GM18505 (cell line): ENCODE data around the gene CCDC184.

ENCODE experiments used
- ATAC-seq: cut with Tn5 transposase; IDR thresholded peaks from one replicate; pipeline ENCODE4 v1.9.1; 2021; ENCODE audit not compliant: unreplicated experiment
- POLR2A ChIP-seq: IDR thresholded peaks from 4 replicates; pipeline ENCODE4 v1.6.1; 2011; ENCODE audit warnings: borderline replicate concordance; ENCODE audit not compliant: insufficient read depth, insufficient read length; ENCODE audit errors: extremely low read depth

CCDC184 gene

DNA sequence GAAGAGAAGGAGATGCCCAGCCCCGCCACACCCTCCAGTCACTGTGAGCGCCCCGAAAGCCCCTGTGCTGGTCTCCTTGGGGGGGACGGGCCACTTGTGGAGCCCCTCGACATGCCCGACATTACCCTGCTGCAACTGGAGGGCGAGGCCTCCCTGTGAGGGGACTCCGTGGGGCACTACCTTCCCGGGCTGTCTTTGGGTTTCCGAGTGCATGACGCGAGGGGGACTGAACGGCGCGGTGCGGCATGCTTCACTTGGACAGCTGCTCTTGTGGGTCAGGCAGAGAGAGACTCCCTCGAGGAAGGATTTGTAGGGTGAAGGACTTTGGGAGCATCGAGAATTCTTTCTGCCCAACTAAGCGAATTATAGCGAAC, 1.1 kb downstream of the CCDC184 start:
- no peak for TF ChIP-seq POLR2A

GRCh38 chr12:48185181-48185919, 1.9 kb downstream of the CCDC184 start:
- no peak for ATAC-seq
- no peak for TF ChIP-seq POLR2A

More for the DNA sequence above, 1.1 kb downstream of the CCDC184 start:
- ATAC-seq: no peak

GRCh38 chr12:48187916-48188695, 4.7 kb downstream of the CCDC184 start:
- no peak for TF ChIP-seq POLR2A
- no peak for ATAC-seq

DNA sequence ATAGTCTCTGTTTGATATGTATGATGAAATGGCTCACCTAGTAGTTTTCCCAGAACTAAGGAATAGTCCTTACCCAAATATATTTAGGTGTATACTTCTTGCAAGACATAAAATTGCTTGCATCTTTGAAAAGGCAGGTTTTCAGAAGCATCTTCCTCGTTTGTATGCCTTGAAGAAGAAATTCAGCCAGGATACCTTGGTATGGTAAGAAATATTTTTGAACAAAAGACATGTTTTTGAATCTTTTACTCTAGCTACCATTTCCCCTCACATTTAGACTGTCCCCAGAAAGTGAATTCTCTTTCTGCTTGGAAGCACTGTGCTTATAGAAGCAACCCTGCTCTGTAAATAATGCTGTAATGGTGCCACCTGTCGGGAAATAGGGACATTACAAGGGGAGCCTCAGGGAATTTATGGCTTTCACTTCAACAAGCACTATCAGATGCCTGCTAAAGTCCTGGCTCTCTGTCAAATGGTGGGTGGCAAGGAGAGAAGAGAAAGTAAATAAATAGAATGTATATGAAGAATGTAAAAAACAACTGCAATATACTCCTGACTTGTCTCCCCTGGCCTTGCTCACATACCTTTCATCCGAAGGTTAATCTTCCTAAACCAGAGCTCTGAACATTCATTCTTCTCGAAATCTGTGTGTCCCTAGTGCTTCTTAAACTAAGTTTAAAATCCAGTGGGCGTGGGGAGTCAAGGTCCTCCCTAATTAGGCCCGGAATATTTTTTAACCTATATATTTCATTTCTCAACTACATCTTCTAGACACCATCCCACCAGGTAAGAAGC, 6.1 kb downstream of the CCDC184 start:
- no peak for ATAC-seq
- TF ChIP-seq POLR2A: no peak

DNA sequence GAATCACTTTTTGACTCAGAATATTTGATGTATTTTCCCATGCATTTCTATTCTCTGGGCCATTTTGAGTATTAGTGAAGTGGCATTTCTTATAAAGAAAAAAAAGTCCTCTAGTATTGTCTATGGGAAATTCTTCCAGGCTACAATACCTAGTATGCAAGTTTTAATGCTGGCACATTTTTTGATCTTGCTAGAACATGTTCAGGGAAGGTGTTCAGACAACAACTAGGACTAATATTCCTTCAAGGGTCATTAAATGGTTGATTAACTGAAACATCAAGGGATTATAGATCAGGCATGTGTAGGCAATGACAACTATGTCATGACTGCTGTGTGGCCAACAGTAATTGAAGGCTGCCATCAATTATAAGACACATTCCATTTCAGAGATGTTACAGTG, 7.7 kb downstream of the CCDC184 start:
- no peak for ATAC-seq
- no peak for TF ChIP-seq POLR2A

GRCh38 chr12:48192861-48193260, 9.4 kb downstream of the CCDC184 start:
- no peak for ATAC-seq
- no peak for TF ChIP-seq POLR2A

DNA sequence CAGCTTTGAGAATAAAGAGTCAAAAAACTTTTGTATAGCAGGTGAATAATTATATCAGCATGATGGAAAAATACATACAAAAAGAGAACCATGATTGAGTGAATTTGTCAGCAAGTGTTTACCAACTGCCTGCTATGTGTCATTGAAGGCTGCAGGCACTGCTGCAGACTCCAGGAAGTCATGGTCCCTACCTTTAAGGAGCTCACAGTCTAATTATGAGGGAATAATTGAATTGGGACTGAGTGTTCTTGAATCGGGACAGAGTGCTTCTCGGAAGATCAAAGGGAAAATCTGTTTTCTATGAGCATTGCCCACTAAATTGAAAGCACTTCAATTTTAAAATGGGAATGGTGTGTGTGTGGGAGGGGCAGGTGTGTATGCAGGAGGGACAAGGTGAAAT, 10.2 kb downstream of the CCDC184 start:
- TF ChIP-seq POLR2A: no peak
- ATAC-seq: no peak

GRCh38 chr12:48194799-48195201, 11.4 kb downstream of the CCDC184 start:
- TF ChIP-seq POLR2A: no peak
- ATAC-seq: no peak

GRCh38 chr12:48197549-48197970, 14.1 kb downstream of the CCDC184 start:
- TF ChIP-seq POLR2A: no peak
- peak; percentile 20 for ATAC-seq

- TF ChIP-seq POLR2A: peak; percentile 97
- ATAC-seq: peak; percentile 99
Observed at GRCh38 chr12:48197971-48198671, 14.7 kb downstream of the CCDC184 start.

GRCh38 chr12:48198672-48198971, 15.2 kb downstream of the CCDC184 start:
- ATAC-seq: peak; percentile 12
- no peak for TF ChIP-seq POLR2A

DNA sequence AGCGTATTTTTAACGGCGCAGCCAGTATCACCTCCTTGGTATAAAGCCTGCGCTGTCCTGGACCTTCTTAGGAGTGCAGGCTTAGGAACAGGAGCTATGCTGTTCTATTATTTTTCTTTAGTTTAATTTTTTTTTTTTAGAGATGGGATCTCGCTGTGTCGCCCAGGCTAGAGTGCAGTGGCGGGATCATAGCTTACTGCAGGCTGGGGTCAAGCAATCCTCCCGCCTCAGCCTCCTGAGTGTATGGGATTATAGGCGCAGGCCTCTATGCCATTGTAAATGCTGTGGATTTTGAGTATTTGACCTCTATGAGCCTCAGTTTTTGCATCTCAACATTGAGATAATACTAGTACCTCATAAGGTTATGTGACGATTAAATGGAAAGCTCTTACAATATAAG, 15.5 kb downstream of the CCDC184 start:
- ATAC-seq: no peak
- no peak for TF ChIP-seq POLR2A

- ATAC-seq: no peak
- TF ChIP-seq POLR2A: no peak
Observed at GRCh38 chr12:48199774-48200221, 16.4 kb downstream of the CCDC184 start.
